Adipocyte (in vitro differentiated cells): ENCODE results near the gene CDK14.

Experiments used
- DNase-seq: peaks from one replicate; pipeline ENCODE4 v3.0.0-alpha.2; 2015; ENCODE audit warnings: low read depth
- H3K27me3 ChIP-seq: replicated peaks from 2 replicates; pipeline ENCODE4 v1.7.0; 2013; ENCODE audit warnings: mild to moderate bottlenecking, low read length, moderate library complexity; ENCODE audit not compliant: control insufficient read depth, insufficient read depth
- H3K36me3 ChIP-seq: 2 replicates; pipeline ENCODE4 v1.7.0; 2013; ENCODE audit warnings: low read length, mild to moderate bottlenecking, moderate library complexity; ENCODE audit not compliant: control insufficient read depth, insufficient read depth, severe bottlenecking
- H3K4me1 ChIP-seq: 2 replicates; pipeline ENCODE4 v1.7.0; 2013; ENCODE audit warnings: mild to moderate bottlenecking, low read length, moderate library complexity; ENCODE audit not compliant: control insufficient read depth, insufficient read depth
- H3K4me3 ChIP-seq: 2 replicates; pipeline ENCODE4 v1.7.0; 2013; ENCODE audit warnings: mild to moderate bottlenecking, low read length, moderate library complexity
- H3K9ac ChIP-seq: 2 replicates; pipeline ENCODE4 v1.7.0; 2013; ENCODE audit warnings: mild to moderate bottlenecking, low read length, moderate library complexity
- H3K9me3 ChIP-seq: 2 replicates; pipeline ENCODE4 v1.7.0; 2013; ENCODE audit warnings: mild to moderate bottlenecking, low read length, moderate library complexity; ENCODE audit not compliant: control insufficient read depth

Gene CDK14

DNA sequence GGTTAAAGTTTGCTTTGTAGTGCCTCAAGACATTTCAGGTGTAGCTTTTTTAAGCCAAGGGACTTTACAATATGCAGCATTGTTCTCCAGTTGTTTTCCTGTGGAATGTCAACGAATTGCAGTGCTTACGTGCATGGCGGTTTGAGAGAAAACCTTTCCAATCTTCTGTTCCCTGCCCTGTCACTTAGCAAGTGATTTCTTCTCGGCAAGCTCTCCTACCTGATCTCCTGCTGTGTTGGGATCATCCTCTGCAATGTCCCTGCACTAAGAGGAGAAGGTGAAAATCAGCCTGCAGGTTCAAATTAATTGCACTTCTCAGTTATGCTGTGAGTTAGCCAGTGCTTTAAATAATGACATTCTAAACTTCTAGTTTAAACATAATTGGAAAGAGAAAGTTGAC lies 470.5 kb downstream of the CDK14 start:
- DNase-seq: no peak
- no peaks in the 10 kb centered on the region for H3K9me3 ChIP-seq
- no peaks in the 10 kb centered on the region for H3K27me3 ChIP-seq
- H3K4me1 ChIP-seq: peaks cover 4% of the 10 kb centered on the region
- no peak overlapping the region for H3K4me3 ChIP-seq
- H3K9ac ChIP-seq: no peak overlapping the region
- no peaks in the 10 kb centered on the region for H3K36me3 ChIP-seq

DNA sequence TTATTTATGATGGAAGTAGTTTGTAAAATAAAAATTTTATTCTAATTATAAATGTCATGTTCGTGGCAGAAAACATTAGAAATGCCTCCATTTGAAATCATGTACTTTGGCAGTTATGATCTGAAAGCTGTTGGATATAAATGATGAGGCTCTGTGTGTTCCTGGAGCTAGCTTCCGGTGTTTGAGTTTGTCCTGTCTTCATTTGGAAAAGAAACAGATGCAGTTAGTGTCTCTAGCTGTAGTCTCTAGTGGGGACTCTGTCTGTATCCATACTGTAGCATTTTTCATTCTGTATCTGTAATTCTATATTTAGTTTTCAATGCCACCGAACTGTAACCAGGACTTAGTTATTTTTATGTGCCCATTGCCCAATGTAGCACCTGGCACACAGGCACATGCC lies 471.1 kb downstream of the CDK14 start:
- H3K27me3 ChIP-seq: no peaks in the 10 kb centered on the region
- H3K9ac ChIP-seq: no peak overlapping the region
- peaks cover 4% of the 10 kb centered on the region for H3K4me1 ChIP-seq
- H3K4me3 ChIP-seq: no peak overlapping the region
- DNase-seq: no peak
- no peaks in the 10 kb centered on the region for H3K9me3 ChIP-seq
- H3K36me3 ChIP-seq: no peaks in the 10 kb centered on the region

GRCh38 chr7:91068136-91068795 lies 472.1 kb downstream of the CDK14 start:
- no peak for DNase-seq
- Histone ChIP-seq H3K4me1 (peaks cover 4% of the 10 kb centered on the region), H3K36me3 (no peaks in the 10 kb centered on the region), H3K9ac (no peak overlapping the region), H3K9me3 (no peaks in the 10 kb centered on the region), H3K27me3 (no peaks in the 10 kb centered on the region), H3K4me3 (no peak overlapping the region)

- no peaks in the 10 kb centered on the region for H3K27me3 ChIP-seq
- no peaks in the 10 kb centered on the region for H3K36me3 ChIP-seq
- peaks cover 4% of the 10 kb centered on the region for H3K4me1 ChIP-seq
- H3K9ac ChIP-seq: no peak overlapping the region
- H3K9me3 ChIP-seq: no peaks in the 10 kb centered on the region
- H3K4me3 ChIP-seq: no peak overlapping the region
- no peak for DNase-seq
Measured at GRCh38 chr7:91069146-91069545, 473.0 kb downstream of the CDK14 start.

- H3K36me3 ChIP-seq: no peaks in the 10 kb centered on the region
- H3K9ac ChIP-seq: no peak overlapping the region
- H3K27me3 ChIP-seq: no peaks in the 10 kb centered on the region
- peaks cover 49% of the 10 kb centered on the region for H3K4me1 ChIP-seq
- peak; percentile 71 for DNase-seq
- H3K4me3 ChIP-seq: peak overlapping the region; percentile 6
- H3K9me3 ChIP-seq: no peaks in the 10 kb centered on the region
Measured at GRCh38 chr7:91079487-91079886, 483.4 kb downstream of the CDK14 start.

GRCh38 chr7:91080351-91080750 lies 484.2 kb downstream of the CDK14 start:
- Histone ChIP-seq H3K4me3 (peak overlapping the region; percentile 6), H3K9me3 (no peaks in the 10 kb centered on the region), H3K4me1 (peaks cover 49% of the 10 kb centered on the region), H3K36me3 (no peaks in the 10 kb centered on the region), H3K9ac (no peak overlapping the region), H3K27me3 (no peaks in the 10 kb centered on the region)
- DNase-seq: no peak

- Histone ChIP-seq H3K9ac (peak overlapping the region; percentile 60), H3K4me3 (peak overlapping the region; percentile 64), H3K27me3 (no peaks in the 10 kb centered on the region), H3K36me3 (no peaks in the 10 kb centered on the region), H3K9me3 (no peaks in the 10 kb centered on the region), H3K4me1 (peaks cover 49% of the 10 kb centered on the region)
- peak; percentile 73 for DNase-seq
Measured at GRCh38 chr7:91082038-91082437, 485.9 kb downstream of the CDK14 start.

DNA sequence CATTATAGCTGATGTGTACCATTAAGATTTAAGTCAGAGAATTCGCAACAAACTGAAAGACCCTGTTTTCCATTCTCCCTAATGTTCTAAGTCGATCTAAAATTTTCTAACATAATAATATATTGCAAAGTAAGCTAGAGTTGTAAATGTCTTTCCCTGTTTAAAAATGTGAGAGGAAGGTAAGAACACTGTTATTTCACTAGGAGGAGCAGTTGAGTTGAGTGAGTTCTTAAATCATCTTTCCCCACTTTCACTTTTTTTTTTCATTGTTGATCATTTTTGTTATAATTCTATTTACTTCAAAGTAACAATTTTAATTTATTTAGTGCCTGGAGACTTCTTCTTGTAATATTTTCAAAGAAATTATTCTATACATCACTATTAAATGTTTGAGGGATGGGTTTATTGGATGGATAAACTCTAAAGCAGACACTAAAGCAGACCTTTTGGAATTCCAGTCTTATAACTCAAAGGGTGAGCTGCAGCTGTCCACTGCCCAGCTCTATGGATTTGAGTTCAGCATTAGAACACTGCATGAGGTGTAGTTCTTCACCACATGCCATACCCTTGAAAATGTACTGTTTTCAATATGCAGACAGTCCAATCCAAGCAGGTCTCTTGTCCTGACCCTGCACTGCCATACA lies 486.9 kb downstream of the CDK14 start:
- DNase-seq: peak; percentile 81
- Histone ChIP-seq H3K36me3 (no peaks in the 10 kb centered on the region), H3K9me3 (no peaks in the 10 kb centered on the region), H3K4me3 (no peak overlapping the region), H3K4me1 (peaks cover 49% of the 10 kb centered on the region), H3K27me3 (no peaks in the 10 kb centered on the region), H3K9ac (peak overlapping the region; percentile 60)

DNA sequence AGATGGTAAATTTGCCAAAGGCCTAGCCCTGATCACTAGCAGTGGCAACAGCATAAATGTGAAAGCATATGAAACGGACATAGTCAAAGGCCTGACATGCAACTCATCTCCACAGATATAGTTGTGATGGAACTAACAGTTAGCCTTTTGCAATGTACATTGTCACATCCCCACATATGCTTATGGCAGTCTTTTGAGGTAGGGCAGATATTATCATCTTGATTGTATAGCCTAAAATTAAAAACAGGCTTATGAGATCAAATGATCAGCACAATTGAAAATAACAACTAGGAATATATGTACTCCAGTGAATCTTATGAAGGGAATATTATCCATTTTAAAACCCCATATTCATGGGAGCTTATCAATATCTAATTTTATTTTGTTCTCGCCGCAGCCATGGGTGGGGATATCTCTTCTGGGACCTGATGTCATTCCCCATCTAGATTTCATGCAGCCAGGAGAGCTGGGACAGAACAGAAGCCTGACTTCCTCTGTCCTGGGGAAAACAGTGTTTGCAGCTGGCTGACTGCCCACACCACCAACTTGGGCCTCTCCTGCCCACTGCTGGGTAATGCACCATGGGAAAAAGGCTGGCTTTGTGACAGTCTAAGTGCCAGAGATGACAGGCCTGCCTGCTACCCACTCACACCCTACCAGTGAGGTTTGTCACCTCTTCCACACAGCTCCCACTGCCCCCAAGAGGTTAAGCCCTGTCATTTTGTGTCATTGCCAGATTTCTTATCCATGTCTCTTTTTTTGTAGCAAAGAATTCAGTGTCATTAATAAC lies 487.9 kb downstream of the CDK14 start:
- H3K4me1 ChIP-seq: peaks cover 46% of the 10 kb centered on the region
- H3K4me3 ChIP-seq: no peak overlapping the region
- H3K9me3 ChIP-seq: no peaks in the 10 kb centered on the region
- no peaks in the 10 kb centered on the region for H3K27me3 ChIP-seq
- H3K9ac ChIP-seq: no peak overlapping the region
- peak; percentile 42 for DNase-seq
- no peaks in the 10 kb centered on the region for H3K36me3 ChIP-seq

GRCh38 chr7:91085175-91085574 lies 489.1 kb downstream of the CDK14 start:
- Histone ChIP-seq H3K36me3 (no peaks in the 10 kb centered on the region), H3K9me3 (no peaks in the 10 kb centered on the region), H3K4me1 (peaks cover 34% of the 10 kb centered on the region), H3K27me3 (no peaks in the 10 kb centered on the region), H3K9ac (no peak overlapping the region), H3K4me3 (no peak overlapping the region)
- DNase-seq: no peak

GRCh38 chr7:91086200-91086599 lies 490.1 kb downstream of the CDK14 start:
- peaks cover 24% of the 10 kb centered on the region for H3K4me1 ChIP-seq
- H3K27me3 ChIP-seq: no peaks in the 10 kb centered on the region
- DNase-seq: no peak
- H3K36me3 ChIP-seq: no peaks in the 10 kb centered on the region
- no peaks in the 10 kb centered on the region for H3K9me3 ChIP-seq
- H3K4me3 ChIP-seq: no peak overlapping the region
- no peak overlapping the region for H3K9ac ChIP-seq
